HG02588 (cell line): ENCODE results near the gene ACP2.

Source experiments
- ATAC-seq: cut with Tn5 transposase; IDR thresholded peaks from one replicate; pipeline ENCODE4 v1.9.1; 2021; ENCODE audit warnings: mild to moderate bottlenecking, moderate library complexity; ENCODE audit not compliant: unreplicated experiment

ACP2 gene

GRCh38 chr11:47248664-47249377, at the start of gene ACP2:
TSS of gene ACP2 (minus strand) at chr11:47248814. CDS start at chr11:47248789, 25 bp downstream.
- ATAC-seq, result peak; percentile 89

GRCh38 chr11:47296045-47296444, 47.4 kb upstream of the ACP2 start:
- no peak for ATAC-seq

GRCh38 chr11:47295385-47295784, 46.8 kb upstream of the ACP2 start:
- no peak for ATAC-seq

GRCh38 chr11:47289856-47290255, 41.2 kb upstream of the ACP2 start:
- no peak for ATAC-seq

- no peak for ATAC-seq
Observed at GRCh38 chr11:47288066-47288465, 39.5 kb upstream of the ACP2 start.

GRCh38 chr11:47285969-47286770, 37.6 kb upstream of the ACP2 start:
- no peak for ATAC-seq

- ATAC-seq, result no peak
Observed at GRCh38 chr11:47284151-47284550, 35.5 kb upstream of the ACP2 start.

GRCh38 chr11:47282462-47282861, 33.8 kb upstream of the ACP2 start:
- no peak for ATAC-seq

GRCh38 chr11:47280860-47281259, 32.2 kb upstream of the ACP2 start:
- ATAC-seq, result no peak

- no peak for ATAC-seq
Observed at GRCh38 chr11:47280099-47280498, 31.5 kb upstream of the ACP2 start.

- ATAC-seq, result no peak
Observed at GRCh38 chr11:47278769-47279168, 30.2 kb upstream of the ACP2 start.

- ATAC-seq, result no peak
Observed at GRCh38 chr11:47278058-47278457, 29.4 kb upstream of the ACP2 start.

GRCh38 chr11:47276923-47277322, 28.3 kb upstream of the ACP2 start:
- ATAC-seq, result no peak

- ATAC-seq, result no peak
Observed at GRCh38 chr11:47274495-47275235, 26.1 kb upstream of the ACP2 start.

GRCh38 chr11:47272706-47273105, 24.1 kb upstream of the ACP2 start:
- no peak for ATAC-seq

- ATAC-seq, result no peak
Observed at GRCh38 chr11:47271961-47272661, 23.5 kb upstream of the ACP2 start.

GRCh38 chr11:47271328-47271727, 22.7 kb upstream of the ACP2 start:
- ATAC-seq, result no peak

- ATAC-seq, result no peak
Observed at GRCh38 chr11:47270331-47271271, 22.0 kb upstream of the ACP2 start.

GRCh38 chr11:47269829-47270305, 21.3 kb upstream of the ACP2 start, which contains the start of gene MADD:
TSS of gene MADD (plus strand) at chr11:47270133.
- peak; percentile 76 for ATAC-seq
